Sigmoid colon (tissue), 7 donors: ENCODE measurements around the gene CUL9. TPM values are rescaled to one million over a fixed set of nuclear protein-coding genes. Genes with fewer than 3 reads are reported as not detected.
"Not testable (repeated sequence)": the region's sequence is repeated elsewhere in the genome, so short reads cannot be mapped to it uniquely, and the experiment has no call there.

Experiments
- DNase-seq: peaks from one replicate; pipeline ENCODE4 v3.0.0-alpha.2; 2019
- H3K27ac ChIP-seq, 4 donors: fragments of 200-600 bp; sonication (generic); one replicate each; pipeline ENCODE4 v1.5.1; 2016 to 2019; ENCODE audit warnings: mild to moderate bottlenecking in 1 of 4
- H3K27me3 ChIP-seq, 3 donors: fragments of 200-600 bp; sonication (generic); one replicate each; pipeline ENCODE4 v1.5.1; 2019; ENCODE audit warnings: mild to moderate bottlenecking in 1 of 3
- H3K36me3 ChIP-seq, 4 donors: fragments of 200-600 bp; sonication (generic); one replicate each; pipeline ENCODE4 v1.5.1; 2016 to 2019
- H3K4me1 ChIP-seq, 4 donors: fragments of 200-600 bp; sonication (generic); one replicate each; pipeline ENCODE4 v1.5.1; 2017 to 2019
- H3K4me3 ChIP-seq, 4 donors: fragments of 200-600 bp; sonication (generic); one replicate each; pipeline ENCODE4 v1.5.1; 2017 to 2019; ENCODE audit warnings: mild to moderate bottlenecking in 2 of 4, moderate library complexity in 1 of 4
- H3K9me3 ChIP-seq, 4 donors: fragments of 200-600 bp in 3 of 4; sonication (generic) in 3 of 4; one replicate each; pipeline versions ENCODE4 v1.5.1 to v1.6.1; 2013 to 2019
- EP300 ChIP-seq, 4 donors: sonication (generic); formaldehyde crosslinking; IDR thresholded peaks; one replicate each; pipeline ENCODE4 v1.6.1; 2017; ENCODE audit warnings: antibody characterized with exemption in 4 of 4
- POLR2A ChIP-seq, 2 donors: fragments of 450-650 bp; IDR thresholded peaks; one replicate each; pipeline ENCODE4 v1.6.1; 2016; ENCODE audit warnings: antibody characterized with exemption in 2 of 2, mild to moderate bottlenecking in 2 of 2, moderate library complexity in 2 of 2
- POLR2AphosphoS5 ChIP-seq, 4 donors: sonication (generic); formaldehyde crosslinking; IDR thresholded peaks; one replicate each; pipeline ENCODE4 v1.6.1; 2017; ENCODE audit warnings: antibody characterized with exemption in 4 of 4
- WGBS, 2 donors: extraction: QIAGEN DNeasy Blood & Tissue Kit; methylation state at CpG; one replicate each; pipeline ENCODE4 v1.1.7; 2013; 5-methylcytosine and 5-hydroxymethylcytosine counted together
- intact Hi-C: fragments of 100-400 bp; cut with DNase I; formaldehyde crosslinking; loops from one replicate; pipeline ENCODE4 v1.15.1; 2023
- polyA plus RNA-seq, 3 donors: library from polyadenylated mRNA; stranded (reverse); fragments of 200-250 nt; gene quantifications; one replicate each; pipeline ENCODE4 v1.2.3, GENCODE V29; 2013
- total RNA-seq, 4 donors: library from RNA; depleted of rRNA; stranded (reverse); fragments of >200 nt; gene quantifications; one replicate each; pipeline ENCODE4 v1.1.0, GENCODE V29; 2016
- TF ChIP-seq, protein P1 (sequence below), 4 experiments: fragments of 450-650 bp in 3 of 4; fragments of 200-600 bp in 1 of 4; IDR thresholded peaks; one replicate each; pipeline ENCODE4 v1.5.1; 2016 to 2019; ENCODE audit warnings: antibody characterized with exemption in 4 of 4, mild to moderate bottlenecking in 3 of 4, moderate library complexity in 2 of 4
- donor health status: healthy with polysubstance abuse.
- donor health status: Bipolar disorder and iron deficiency.
- donor health status: healthy.

The CUL9 gene
- total RNA-seq (10 to 100 TPM; 21.7 to 49.6 (median 31.9) TPM), polyA plus RNA-seq (10 to 100 TPM in 2 of 3 donors, 1 to 10 TPM in 1; 5.1 to 32.9 (median 12.6) TPM)

DNA sequence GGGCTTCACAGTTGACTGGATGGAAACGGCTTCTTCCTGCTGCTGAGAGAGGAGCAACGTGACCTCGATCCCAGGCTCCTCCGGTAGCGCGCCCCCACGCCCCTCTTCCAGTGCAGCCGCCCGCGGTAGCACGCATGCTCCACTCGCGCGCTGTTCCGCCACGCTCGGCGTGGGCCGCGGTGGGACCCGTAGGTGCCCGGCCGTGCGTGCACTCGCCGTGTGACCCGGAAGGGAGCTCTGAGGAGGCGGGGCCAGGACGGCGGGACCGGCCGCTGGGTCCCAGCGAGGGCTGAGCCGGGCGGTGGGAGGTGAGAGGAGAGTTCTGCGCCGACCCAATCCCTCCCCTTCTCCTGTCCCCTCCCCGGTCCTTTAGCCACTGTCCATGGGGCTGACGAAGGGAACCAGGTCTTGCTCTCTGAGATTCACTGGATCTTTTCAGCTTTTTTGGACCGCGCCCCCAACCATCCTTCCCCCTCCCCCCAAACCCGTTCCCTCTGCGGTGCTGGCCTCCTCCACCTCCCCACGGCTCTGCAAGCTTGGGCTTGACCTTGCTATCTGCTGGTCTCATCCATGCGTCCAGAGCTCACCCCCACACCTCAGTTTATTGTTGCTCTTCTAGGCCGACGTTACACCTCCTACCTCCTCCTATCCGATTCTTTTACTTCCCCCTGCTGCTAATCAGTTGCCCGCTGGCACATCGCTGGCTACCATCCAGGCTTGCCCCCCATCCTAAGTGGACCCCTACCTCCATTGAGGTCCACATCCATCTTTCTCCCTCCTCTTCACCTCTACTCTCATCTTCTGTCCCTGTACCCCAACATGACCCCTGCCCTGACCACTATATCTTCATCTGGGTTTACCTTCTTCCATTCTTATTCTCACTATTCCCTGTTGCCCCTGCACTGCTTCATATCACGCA lies at the start of gene CUL9:
CUL9 (plus strand) TSS at position 255 of the 919 bp plus-strand sequence. CDS start 2,115 bp downstream, outside the sequence.
- WGBS, 2 donors = 1% methylated on average over 51 of the region's 51 CpGs
- no peaks in the 10 kb centered on the region for H3K9me3 ChIP-seq
- intact Hi-C loops = no loop called here
- H3K27me3 ChIP-seq = no peaks in the 10 kb centered on the region
- peak within 1 kb of the TSS; percentile 81 to 87 (median 86) for H3K27ac ChIP-seq
- peaks cover 0 to 38% (median 19%) of the 10 kb centered on the region in 4 donors for H3K4me1 ChIP-seq
- H3K4me3 ChIP-seq = peak within 1 kb of the TSS; percentile 68 to 85 (median 77)
- H3K36me3 ChIP-seq = peaks cover 21 to 64% (median 35%) of the 10 kb centered on the region in 4 donors
- peak in 1 of 4 donors; percentile 47 for TF ChIP-seq EP300 (IDR thresholded peaks at IDR 0.05)
- TF ChIP-seq POLR2AphosphoS5 (IDR thresholded peaks at IDR 0.05) = peak; percentile 84 to 93 (median 92)
- TF ChIP-seq, protein P1, sequence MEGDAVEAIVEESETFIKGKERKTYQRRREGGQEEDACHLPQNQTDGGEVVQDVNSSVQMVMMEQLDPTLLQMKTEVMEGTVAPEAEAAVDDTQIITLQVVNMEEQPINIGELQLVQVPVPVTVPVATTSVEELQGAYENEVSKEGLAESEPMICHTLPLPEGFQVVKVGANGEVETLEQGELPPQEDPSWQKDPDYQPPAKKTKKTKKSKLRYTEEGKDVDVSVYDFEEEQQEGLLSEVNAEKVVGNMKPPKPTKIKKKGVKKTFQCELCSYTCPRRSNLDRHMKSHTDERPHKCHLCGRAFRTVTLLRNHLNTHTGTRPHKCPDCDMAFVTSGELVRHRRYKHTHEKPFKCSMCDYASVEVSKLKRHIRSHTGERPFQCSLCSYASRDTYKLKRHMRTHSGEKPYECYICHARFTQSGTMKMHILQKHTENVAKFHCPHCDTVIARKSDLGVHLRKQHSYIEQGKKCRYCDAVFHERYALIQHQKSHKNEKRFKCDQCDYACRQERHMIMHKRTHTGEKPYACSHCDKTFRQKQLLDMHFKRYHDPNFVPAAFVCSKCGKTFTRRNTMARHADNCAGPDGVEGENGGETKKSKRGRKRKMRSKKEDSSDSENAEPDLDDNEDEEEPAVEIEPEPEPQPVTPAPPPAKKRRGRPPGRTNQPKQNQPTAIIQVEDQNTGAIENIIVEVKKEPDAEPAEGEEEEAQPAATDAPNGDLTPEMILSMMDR (IDR thresholded peaks at IDR 0.05) = no peak
- peak; percentile 47 to 56 for TF ChIP-seq POLR2A (IDR thresholded peaks at IDR 0.05)
- peak; percentile 93 for DNase-seq

DNA sequence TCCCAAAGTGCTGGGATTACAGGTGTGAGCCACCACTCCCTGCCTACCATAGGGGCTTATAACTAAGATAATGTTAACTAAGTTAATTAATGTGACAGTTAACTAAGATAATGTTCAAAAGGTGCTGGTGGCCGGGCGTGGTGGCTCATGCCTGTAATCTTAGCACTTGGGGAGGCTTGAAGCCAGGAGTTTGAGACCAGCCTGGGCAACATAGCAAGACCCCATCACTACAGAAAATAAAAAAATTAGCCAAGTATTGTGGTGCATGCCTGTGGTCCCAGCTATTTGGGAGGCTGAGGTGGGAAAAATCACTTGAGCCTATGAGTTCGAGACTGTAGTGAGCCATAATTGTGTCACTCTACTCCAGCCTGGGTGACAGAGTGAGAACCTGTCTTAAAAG lies 43.7 kb upstream of the CUL9 start:
- Histone ChIP-seq H3K27me3 (no peaks in the 10 kb centered on the region), H3K4me3 (no peak overlapping the region), H3K27ac (no peak overlapping the region), H3K4me1 (peaks cover 0 to 4% (median 4%) of the 10 kb centered on the region in 4 donors), H3K36me3 (no peaks in the 10 kb centered on the region), H3K9me3 (no peaks in the 10 kb centered on the region)
- 94 to 95% methylated on average over 3 of the region's 3 CpGs for WGBS, 2 donors
- TF ChIP-seq POLR2AphosphoS5 (IDR thresholded peaks at IDR 0.05) (no peak), POLR2A (IDR thresholded peaks at IDR 0.05) (no peak)
- TF ChIP-seq, protein P1 (IDR thresholded peaks at IDR 0.05) = no peak
- intact Hi-C loops = no loop called here
- no peak for DNase-seq

GRCh38 chr6:43139973-43140372 lies 42.0 kb upstream of the CUL9 start:
- H3K36me3 ChIP-seq, H3K27ac ChIP-seq, DNase-seq, H3K4me3 ChIP-seq, H3K27me3 ChIP-seq, H3K9me3 ChIP-seq: not testable (repeated sequence)
- peaks cover 0 to 13% (median 11%) of the 10 kb centered on the region in 4 donors for H3K4me1 ChIP-seq
- intact Hi-C loops = loop anchor here (5.0 kb wide), 1 partner anchor 88 kb away; the partner anchor contains the start of gene CUL7
- WGBS, 2 donors = 87 to 92% methylated on average over 11 of the region's 11 CpGs

DNA sequence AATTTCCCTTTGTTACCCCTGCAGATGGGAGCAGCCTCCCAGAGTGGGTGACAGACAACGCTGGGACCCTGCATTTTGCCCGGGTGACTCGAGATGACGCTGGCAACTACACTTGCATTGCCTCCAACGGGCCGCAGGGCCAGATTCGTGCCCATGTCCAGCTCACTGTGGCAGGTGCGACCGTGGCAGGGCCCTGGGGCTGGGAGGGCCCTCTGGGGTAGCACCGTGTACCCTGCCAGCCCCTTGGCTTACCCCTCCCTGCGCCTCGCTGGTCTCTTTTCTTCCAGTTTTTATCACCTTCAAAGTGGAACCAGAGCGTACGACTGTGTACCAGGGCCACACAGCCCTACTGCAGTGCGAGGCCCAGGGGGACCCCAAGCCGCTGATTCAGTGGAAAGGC lies 40.4 kb upstream of the CUL9 start:
- DNase-seq = no peak
- no peaks in the 10 kb centered on the region for H3K36me3 ChIP-seq
- no peak overlapping the region for H3K4me3 ChIP-seq
- intact Hi-C loops = loop anchor here (2.0 to 5.0 kb wide), 2 partner anchors 89 to 129 kb away; partner anchors contain the start of genes CUL7 and MEA1
- H3K27me3 ChIP-seq = no peaks in the 10 kb centered on the region
- peaks cover 0 to 13% (median 11%) of the 10 kb centered on the region in 4 donors for H3K4me1 ChIP-seq
- no peak overlapping the region for H3K27ac ChIP-seq
- 90 to 92% methylated on average over 16 of the region's 16 CpGs for WGBS, 2 donors
- H3K9me3 ChIP-seq = no peaks in the 10 kb centered on the region
- TF ChIP-seq POLR2A (IDR thresholded peaks at IDR 0.05) = no peak
- TF ChIP-seq EP300 (IDR thresholded peaks at IDR 0.05) = no peak
- TF ChIP-seq, protein P1 (IDR thresholded peaks at IDR 0.05) = no peak
- TF ChIP-seq POLR2AphosphoS5 (IDR thresholded peaks at IDR 0.05) = no peak

GRCh38 chr6:43142101-43142500 lies 39.9 kb upstream of the CUL9 start:
- Histone ChIP-seq H3K4me3 (no peak overlapping the region), H3K27ac (no peak overlapping the region), H3K4me1 (peaks cover 0 to 13% (median 11%) of the 10 kb centered on the region in 4 donors), H3K27me3 (no peaks in the 10 kb centered on the region), H3K36me3 (no peaks in the 10 kb centered on the region), H3K9me3 (no peaks in the 10 kb centered on the region)
- intact Hi-C loops = loop anchor here (2.0 to 5.0 kb wide), 2 partner anchors 90 to 129 kb away; partner anchors contain the start of genes CUL7 and MEA1
- no peak for TF ChIP-seq POLR2AphosphoS5 (IDR thresholded peaks at IDR 0.05)
- TF ChIP-seq POLR2A (IDR thresholded peaks at IDR 0.05) = no peak
- TF ChIP-seq, protein P1 (IDR thresholded peaks at IDR 0.05) = no peak
- no peak for DNase-seq
- WGBS, 2 donors = 67 to 81% methylated on average over 14 of the region's 14 CpGs
